ENCODE results near the gene SLC16A8.
"Not testable (repeated sequence)": the region's sequence is repeated elsewhere in the genome, so short reads cannot be mapped to it uniquely, and the experiment has no call there.

Gene SLC16A8

DNA sequence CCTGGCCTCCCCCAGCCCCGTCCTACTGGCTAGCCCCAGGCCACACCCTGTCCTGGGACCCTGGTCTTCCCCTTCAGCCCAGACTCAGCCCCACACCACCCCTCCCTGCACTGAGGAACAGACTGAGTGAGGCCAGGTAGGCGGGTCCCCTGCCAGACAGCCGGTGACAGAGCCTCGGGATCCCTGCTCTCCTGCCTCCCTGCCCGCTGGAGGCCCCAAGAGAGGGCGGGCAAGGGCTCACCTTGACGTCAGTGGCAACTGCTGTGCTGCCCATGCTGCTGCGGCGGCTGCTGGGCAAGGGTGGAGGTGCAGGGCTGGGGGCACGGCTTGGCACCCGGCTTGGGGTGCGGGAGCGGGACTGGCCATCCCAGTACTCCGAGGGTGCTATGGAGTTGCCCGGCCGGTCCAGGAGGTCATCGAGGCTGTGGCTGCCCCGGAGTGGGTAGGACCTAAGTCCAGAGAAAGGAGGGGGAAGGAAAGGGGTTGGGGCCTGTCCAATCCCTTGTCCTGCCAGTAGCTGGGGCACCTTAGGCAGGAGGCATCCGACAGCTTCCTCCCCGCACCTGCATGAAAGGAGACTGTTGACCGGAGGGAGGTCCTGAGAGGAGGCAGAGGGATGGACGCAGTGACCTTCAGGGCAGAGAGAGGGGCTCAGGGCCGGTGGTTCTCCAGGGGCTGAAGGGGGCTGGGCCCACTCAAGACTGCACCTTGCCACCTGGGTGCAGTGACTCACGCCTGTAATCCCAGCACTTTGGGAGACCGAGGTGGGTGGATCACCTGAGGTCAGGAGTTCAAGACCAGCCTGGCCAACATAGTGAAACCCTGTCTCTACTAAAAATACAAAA, 2.2 kb upstream of the SLC16A8 start:
- DNase-seq (ENCODE audit: low spot score), result no peak

DNA sequence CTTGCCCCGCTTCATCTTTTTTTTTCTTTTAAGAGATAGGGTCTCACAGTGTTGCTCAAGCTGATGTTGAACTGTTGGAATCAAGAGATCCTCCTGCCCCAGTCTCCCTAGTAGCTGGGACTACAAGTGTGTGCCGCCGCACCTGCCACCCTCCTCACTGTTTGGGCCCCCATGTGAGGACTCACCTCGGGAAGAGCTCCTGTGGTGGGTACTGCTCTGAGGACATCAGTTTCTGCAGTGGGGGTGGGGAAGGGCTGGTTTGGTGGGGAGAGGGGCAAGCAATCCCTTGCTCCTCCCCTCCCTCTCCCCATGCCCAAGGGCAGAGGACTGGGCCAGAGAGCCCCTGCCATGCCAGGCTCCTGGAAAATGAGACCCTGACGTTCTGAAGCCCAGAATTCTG, 1.5 kb upstream of the SLC16A8 start:
- DNase-seq (ENCODE audit: low spot score), result no peak

DNA sequence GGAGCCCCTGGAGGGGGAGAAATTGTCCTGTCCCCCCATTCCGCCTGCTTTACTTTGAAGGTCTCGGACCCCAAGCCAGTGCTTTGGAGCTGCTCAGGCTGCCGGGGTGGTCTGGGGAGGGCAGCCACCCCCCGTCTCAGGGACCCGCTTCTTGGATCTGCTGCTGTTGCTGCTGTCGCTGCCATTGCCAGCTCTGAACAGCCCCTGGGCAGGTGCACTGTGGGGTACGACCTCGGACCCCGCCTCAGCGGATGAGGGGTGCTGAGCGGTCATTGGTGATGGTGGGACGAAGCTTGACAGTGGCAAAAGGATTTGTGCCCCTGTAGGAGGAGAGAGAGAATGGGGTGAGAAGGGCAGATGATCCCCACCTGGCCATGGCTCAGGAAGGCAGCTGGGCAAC, 1.1 kb upstream of the SLC16A8 start:
- DNase-seq (ENCODE audit: low spot score), result no peak

DNA sequence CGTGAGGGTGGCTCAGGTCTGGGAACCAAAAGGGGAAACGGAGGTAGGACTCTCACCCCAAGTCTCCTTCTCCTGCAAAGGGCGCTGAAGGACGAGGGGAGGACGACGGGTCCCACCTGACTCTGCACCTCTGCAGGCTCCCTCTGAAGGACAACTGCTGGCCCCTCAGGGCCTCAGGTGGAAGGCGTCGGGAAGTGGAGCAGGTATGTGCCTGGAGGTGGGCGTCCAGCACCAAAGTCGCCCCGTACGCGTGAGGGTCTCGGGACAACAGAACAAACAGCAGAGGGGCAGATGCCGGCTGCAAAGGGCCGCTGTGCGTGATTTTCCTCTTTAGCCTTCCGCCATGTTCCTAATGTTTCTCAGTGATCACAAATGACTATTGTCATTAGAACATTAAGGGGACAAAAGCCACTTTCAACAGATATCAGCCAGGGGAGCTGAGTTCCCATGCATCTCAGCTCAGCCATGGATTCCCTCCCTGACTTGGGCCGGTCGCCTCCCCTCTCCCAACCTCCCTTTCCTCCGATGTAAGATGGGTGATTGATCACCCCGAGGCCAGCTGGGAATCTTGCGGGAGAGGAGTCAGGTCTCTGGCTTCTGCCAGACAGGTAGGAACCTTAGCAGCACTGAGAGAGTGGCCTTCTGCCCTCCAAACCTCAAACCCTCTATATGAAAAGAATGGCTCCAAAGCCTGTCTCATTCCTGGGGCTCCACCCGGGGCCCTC, 836 bp downstream of the SLC16A8 start:
- no peak for DNase-seq (ENCODE audit: low spot score)

DNA sequence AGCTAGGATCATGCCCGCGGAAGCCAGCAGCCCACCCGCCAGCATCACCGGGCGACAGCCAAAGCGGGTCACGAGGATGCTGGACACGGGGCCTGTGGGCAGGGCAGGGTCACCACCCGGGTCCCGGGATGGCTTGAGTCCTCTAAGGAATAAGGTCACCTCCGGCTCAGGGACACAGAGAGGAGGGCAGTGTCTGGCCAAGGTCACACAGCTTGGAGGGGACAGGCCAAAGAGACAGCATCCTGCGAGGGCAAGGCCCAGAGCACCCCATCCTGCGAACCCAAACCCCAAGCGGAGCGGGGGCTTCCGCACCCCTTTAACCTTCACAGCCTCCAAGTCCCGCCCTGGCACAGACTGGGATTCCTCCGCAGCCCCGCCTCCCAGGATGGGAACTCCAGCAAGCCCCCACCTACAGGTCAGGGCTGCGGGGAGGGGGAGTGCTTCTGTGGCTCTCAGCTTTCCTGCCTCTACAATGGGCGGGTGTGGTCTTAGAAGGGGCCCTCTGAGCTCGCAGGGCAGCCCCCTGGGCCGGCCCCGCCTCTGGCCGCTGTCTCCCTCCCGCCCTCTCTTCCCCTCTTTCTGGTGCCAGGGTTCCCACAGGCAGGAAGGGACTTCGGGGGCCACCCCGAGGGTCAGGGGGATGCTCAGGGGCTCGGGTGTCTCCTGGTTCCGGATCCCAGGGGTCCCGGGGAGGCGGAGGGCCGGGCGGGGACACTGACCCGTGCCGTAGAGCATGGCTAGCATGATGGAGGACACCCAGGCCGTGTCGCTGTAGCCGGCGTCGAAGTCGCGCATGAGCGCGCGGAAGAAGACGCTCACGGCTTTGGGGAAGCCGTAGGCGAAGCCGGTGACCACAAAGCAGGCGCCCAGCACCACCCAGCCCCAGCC, 1.8 kb downstream of the SLC16A8 start:
- no peak for DNase-seq (ENCODE audit: low spot score)

DNA sequence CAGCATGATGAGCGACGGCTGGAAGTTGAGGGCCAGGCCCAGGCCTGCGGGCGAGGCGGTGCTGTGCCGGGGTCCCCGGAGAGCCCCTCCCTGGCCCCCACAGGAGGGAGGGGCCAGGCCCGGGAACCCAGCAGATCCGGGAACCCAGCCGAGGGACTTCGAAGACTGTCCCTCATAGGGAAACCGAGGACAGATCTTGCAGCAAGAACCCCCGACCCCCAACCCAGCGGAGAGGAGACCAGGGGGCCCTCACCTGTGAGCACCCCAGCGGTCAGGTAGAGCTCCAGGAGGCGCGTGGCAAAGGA, 2.4 kb downstream of the SLC16A8 start:
- DNase-seq (ENCODE audit: low spot score), result no peak

DNA sequence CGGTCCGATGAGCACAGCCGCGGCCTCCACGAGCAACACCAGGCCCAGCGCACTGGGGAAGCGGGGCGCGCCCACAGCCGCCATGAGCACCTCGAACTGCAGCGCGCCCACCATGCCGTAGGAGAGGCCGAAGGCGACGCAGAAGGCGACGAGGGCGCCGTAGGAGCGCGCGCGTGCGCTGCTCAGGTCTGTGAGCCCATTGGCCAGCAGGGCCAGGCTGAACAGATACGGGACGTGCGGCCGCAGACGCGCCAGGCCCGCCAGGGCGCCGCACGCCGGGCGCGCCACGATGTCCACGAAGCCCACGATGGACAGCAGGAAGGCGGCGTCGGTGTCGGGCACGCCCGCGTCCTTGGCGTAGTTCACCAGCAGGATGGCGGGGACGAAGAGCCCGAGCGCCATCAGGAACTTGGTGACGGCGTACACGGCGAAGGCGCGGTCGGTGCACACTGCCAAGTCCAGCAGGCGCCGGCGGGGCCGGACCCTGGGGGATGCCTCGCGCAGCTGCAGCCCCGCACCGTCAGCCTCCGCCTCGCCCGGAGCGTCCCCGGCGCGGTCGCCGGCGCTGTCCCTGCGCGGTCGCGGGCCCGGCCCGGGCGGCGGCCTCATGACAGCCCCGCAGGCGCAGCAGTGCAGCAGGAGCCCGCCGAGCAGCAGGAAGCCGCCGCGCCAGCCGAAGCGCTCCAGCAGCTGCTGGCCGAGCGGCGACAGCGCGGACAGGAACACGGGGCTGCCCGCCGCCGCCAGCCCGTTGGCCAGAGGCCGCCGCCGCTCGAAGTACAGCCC, 2.9 kb downstream of the SLC16A8 start:
- DNase-seq (ENCODE audit: low spot score), result peak; percentile 63

DNA sequence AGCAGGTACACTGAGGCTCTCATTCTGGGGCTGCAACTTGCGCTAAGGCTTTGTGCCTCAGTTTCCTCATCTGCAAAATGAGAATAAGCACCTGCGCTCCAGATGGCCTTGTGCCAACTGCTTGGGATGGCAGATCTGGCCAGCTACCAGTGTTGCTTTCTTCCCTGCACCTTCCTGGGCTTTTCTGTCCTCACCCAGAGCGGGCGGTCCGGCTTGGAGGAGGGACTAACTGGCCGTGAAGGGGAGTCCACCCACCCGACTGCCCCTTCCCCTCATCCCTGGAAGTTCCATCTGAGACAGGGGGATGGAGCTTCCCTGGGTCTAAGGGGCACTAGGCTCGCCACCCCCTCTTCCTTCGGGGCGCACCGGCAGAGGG, 3.5 kb downstream of the SLC16A8 start:
- DNase-seq (ENCODE audit: low spot score), result no peak

DNA sequence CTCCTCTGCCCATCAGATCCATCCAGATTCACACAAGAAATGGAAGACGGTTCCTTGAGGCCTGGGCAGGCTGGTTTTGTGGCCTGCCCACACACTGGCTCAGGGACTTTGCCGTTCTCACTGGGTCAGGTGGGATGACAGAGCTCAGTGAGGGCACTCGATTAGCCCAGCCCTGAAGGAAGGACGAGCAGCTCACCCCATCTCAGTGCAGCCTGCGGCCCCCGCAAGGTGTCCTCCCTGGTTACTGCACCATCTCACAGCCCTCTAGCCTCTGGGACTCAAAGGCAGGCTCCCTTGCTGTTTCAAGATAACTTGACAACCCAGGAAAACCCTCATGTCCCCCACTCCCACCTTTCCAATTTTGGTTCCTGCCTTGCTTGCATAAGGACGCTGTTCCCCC, 4.2 kb downstream of the SLC16A8 start:
- DNase-seq (ENCODE audit: low spot score), result no peak

DNA sequence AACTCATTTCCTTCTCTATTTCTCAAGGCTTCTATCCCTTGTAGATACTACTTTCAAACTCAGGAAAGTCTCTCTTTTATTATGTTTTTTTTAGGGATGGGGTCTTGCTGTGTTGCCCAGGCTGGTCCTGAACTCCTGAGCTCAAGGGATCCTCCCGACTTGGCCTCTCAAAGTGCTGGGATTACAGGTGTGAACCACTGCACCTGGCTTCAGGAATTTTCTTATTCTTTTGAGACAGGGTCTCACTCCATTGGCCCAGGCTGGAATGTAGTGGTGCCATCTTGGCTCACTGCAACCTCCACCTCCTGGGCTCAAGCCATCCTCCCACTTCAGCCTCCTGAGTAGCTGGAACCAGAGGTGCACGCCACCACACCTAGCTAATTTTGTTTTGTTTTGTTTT, 4.8 kb downstream of the SLC16A8 start:
- DNase-seq (ENCODE audit: low spot score), result not testable (repeated sequence)

DNA sequence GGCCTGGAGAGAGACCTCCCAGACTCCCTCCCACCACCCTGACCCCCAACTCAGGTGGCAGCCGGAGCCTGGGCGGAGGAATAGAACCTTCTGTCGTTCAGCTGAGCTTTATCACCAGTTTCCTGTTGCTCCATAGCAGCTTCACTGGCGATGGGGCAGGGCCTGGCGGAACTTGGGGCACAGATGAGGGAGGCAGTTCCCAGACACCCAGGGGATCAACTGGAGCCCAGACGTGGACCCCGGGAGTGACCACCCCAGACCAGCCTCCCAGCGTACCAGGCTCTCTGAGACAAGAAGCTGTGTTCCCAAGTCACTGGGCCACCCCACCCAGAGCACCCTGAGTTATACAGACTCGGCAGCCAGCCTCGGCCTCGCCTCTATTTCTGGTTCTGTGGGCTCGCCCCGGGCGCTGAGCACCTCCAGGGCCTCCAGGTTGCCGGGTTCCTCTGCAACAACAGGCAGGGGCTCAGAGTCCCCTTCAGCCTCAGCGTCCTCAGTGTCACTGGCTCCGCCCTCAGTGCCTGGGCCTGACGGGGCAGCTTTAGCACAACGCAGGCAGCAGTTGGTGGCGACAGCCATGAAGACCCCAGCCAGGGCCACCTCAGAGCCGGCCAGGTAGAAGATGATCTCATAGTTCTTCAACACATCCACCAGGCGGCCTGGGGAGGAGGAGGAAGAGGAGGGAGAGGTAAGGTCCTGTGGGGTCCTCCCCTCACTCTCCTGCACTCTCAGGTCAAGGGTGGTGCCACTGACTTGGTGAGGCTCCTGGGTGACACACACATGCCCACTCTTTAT, 5.7 kb downstream of the SLC16A8 start:
- DNase-seq (ENCODE audit: low spot score), result no peak

DNA sequence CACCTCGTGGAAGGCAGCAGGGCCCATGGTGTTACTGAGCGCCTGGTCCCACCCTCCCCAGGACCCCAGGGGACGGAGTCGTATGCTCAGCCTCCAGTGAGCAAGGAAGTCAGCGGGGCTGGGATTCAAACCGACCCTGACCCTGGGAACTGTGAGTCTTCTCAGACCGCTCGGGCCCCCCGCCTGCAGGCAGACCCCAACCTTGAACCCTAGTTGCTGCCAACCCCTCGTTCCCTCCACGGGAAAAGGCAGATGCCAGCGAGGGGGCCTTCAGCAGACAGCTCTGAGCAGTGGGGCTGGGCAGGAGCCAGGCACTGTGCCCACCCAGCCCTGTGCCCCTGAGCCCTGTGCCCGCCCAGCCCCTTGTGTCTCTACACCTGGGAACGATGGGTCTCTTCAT, 6.4 kb downstream of the SLC16A8 start:
- DNase-seq (ENCODE audit: low spot score), result no peak

DNA sequence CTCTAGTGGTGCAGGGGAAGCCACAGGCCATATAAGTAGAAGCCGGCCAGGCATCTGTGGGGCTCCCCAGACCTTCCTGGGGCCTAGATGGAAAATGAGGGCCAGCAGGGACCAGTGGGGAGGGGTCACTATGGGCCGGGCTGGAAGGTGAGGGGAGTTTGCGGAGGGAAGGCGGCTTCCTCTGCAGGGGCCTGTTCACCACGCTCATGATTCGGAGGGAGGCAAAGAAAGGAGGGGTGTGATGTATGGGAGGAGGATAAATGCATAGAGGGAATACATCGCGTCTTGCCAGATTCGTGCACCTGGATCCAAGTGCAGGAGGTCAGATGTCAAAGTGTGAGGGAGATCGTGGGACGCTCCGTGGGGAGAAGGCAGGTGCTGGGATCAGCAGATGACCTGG, 6.9 kb downstream of the SLC16A8 start:
- no peak for DNase-seq (ENCODE audit: low spot score)

DNA sequence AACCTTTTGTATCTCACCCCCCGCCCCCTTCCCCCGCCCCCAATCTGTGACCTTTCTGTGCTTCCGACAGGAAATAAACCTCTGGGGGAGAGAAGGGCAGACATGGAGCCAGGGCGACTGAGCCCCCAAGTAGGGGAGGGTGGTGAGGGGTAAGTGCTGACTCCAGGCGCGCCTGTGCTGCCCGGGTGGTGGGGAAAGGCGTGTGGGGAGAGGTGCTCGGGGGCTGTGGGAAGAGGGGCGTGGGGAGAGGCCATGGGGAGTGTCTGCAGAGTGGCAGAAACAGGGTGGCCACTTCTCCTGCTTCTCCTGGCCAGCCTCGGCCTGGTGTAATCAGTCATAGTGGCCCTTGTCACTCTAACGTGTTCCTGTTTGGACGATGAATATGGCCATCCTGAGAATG, 8.0 kb downstream of the SLC16A8 start:
- no peak for DNase-seq (ENCODE audit: low spot score)

DNA sequence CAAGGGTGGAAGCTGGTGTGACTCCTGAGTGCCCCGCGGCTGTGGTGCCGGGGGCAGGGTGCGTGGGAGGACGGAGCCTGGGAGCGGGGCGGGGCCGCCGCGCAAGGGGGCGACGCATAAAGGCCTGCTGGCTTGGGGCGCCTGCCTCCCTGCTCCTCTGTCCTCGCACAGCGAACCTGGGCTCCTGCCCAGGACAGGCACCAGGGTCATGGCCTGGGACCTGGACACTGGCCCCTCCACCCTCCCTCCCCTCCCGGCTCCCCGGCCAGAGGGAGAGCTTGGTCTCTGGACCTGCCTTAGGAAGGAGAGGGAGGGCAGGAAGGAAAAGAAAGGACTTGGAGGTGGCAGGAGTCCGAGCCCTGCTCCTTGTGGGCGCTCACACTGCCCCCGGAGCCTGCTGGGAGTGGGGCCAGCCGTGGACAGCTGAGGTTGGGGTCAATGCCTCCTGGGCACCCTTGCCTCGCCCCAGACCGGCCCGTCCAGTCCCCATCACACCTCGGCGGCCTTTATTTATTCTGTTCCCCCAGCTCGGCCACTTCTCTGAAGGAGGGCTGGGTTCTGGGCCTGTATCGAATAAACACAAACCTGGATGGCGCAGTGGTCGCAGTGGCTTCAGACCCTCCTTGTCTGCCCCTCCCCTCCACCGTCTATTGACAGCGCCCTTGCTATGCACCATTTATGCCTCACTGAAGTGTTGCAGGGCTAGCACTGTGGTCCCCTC, 8.7 kb downstream of the SLC16A8 start:
- DNase-seq (ENCODE audit: low spot score), result no peak

DNA sequence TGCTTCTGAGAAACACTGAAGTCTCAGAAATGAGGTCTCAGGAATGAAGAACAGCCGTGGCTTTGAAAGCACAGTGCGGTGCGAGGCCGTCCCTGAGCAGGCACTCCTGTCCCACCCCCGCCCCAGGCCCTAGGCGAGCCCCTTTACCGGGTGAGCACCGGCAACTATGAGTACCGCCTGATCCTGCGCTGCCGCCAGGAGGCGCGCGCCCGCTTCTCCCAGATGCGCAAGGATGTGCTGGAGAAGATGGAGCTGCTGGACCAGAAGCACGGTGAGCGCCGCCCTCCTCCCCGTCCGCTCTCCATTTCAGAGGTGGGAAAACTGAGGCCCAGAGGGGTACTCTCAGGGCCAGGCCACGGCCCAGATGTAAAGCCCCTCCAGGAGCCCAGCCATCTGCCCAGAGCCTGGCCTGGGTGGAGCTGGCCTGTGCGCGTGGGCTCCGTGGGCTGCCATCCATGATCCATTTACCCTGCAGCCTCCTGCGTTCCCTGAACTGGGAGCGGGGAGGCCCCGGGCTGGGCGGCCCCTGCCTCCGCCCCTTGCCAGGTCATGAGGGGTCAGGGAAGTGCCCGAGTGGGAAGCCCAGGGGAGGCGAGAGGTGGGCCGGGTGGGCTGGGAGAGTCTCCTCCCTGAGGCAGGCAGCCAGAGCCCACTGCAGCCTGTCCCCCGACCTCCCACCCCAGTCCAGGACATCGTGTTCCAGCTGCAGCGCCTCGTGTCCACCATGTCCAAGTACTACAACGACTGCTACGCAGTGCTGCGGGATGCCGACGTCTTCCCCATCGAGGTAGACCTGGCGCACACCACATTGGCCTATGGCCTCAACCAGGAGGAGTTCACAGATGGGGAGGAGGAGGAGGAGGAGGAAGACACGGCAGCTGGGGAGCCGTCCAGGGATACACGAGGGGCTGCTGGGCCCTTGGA, 9.5 kb downstream of the SLC16A8 start:
- no peak for DNase-seq (ENCODE audit: low spot score)

DNA sequence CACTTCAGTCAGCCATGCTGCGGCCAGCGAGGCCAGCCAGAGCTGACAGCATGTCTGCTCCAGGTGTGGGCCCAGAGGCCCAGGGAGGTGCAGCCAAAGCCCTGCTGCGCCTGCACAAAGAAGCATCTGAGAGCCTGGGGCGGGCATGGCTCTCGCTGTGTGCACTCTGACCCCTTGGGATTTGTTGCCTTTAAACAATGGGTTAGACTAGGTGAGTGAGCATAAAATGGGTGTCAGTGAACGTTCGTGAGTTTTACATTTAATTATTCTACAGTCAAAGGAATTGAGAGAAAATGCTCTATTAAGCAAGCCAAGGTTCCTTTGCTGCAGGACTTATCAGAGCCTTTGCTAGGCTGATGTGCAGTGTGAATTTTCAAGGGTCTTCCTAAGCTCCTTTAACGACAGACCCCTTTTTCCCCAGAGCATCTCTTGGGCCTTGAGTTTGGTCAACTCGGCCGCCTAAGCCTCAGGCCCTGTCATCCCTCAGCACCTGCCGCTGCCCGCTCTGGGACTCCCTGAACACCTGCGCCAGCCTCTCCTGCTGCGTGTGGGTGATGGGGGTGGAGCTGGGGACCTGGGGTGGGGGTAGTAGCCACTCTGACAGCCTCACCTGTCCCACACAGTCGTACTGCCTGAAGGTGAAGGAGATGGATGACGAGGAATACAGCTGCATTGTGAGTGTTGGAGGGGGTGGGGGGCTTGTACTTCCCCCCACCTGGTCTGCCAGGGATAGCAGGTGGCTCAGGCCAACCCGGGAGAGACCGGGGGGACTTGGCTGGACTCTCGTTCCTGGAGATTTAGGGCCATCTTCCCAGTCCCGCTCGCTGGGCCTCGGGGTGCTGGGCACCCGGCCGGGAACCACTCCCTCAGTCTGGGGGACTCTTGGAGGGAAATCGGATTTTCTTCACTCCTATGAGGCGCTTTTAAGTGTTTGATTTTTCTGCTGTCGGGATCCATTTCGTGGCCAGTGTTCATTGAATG, 10.5 kb downstream of the SLC16A8 start:
- DNase-seq (ENCODE audit: low spot score), result no peak
